AG08396 (cell line): Measurements from ENCODE around the gene LDLRAD4.
"Not testable (repeated sequence)": the region's sequence is repeated elsewhere in the genome, so short reads cannot be mapped to it uniquely, and the experiment has no call there.

Experiments
- DNase-seq: peaks from one replicate; pipeline ENCODE4 v3.0.0; 2012; ENCODE audit warnings: low spot score, mixed read lengths

LDLRAD4 gene

GRCh38 chr18:13638719-13639595 lies 420.4 kb downstream of the LDLRAD4 start:
- no peak for DNase-seq

GRCh38 chr18:13640266-13640860 lies 421.8 kb downstream of the LDLRAD4 start:
- no peak for DNase-seq

GRCh38 chr18:13641551-13642439 lies 423.2 kb downstream of the LDLRAD4 start:
- DNase-seq, result no peak

- no peak for DNase-seq
Observed at GRCh38 chr18:13642440-13642827, 423.9 kb downstream of the LDLRAD4 start.

- DNase-seq, result no peak
Observed at GRCh38 chr18:13643261-13643751, 424.7 kb downstream of the LDLRAD4 start.

GRCh38 chr18:13645093-13645492 lies 426.5 kb downstream of the LDLRAD4 start:
- DNase-seq, result no peak

- DNase-seq, result no peak
Observed at GRCh38 chr18:13646633-13647032, 428.1 kb downstream of the LDLRAD4 start.

- DNase-seq, result no peak
Observed at GRCh38 chr18:13647761-13648160, 429.2 kb downstream of the LDLRAD4 start.

GRCh38 chr18:13649397-13650390 lies 431.1 kb downstream of the LDLRAD4 start:
- no peak for DNase-seq

GRCh38 chr18:13653746-13654433 lies 435.3 kb downstream of the LDLRAD4 start:
- DNase-seq, result no peak

- no peak for DNase-seq
Observed at GRCh38 chr18:13657974-13658373, 439.4 kb downstream of the LDLRAD4 start.

GRCh38 chr18:13658436-13659204 lies 440.1 kb downstream of the LDLRAD4 start:
- DNase-seq, result no peak

- DNase-seq, result no peak
Observed at GRCh38 chr18:13660510-13660909, 441.9 kb downstream of the LDLRAD4 start.

- DNase-seq, result no peak
Observed at GRCh38 chr18:13661051-13661778, 442.7 kb downstream of the LDLRAD4 start.

GRCh38 chr18:13661779-13662256 lies 443.3 kb downstream of the LDLRAD4 start:
- DNase-seq, result no peak

- DNase-seq, result no peak
Observed at GRCh38 chr18:13672657-13673056, 454.1 kb downstream of the LDLRAD4 start.

GRCh38 chr18:13676471-13676870 lies 457.9 kb downstream of the LDLRAD4 start:
- no peak for DNase-seq

- not testable (repeated sequence) for DNase-seq
Observed at GRCh38 chr18:13677350-13677749, 458.8 kb downstream of the LDLRAD4 start.

- DNase-seq, result no peak
Observed at GRCh38 chr18:13680612-13681011, 462.1 kb downstream of the LDLRAD4 start.
